Endodermal cell (in vitro differentiated cells): ENCODE measurements around the gene PDCD1. TPM values are rescaled to one million over a fixed set of nuclear protein-coding genes. Genes with fewer than 3 reads are reported as not detected.
"Not testable (repeated sequence)": the region's sequence is repeated elsewhere in the genome, so short reads cannot be mapped to it uniquely, and the experiment has no call there.

Source experiments
- DNase-seq: peaks from one replicate; pipeline ENCODE4 v3.0.0-alpha.2; 2017
- H3K27ac ChIP-seq: 2 replicates; pipeline ENCODE4 v1.5.1; 2013; ENCODE audit warnings: mild to moderate bottlenecking, low read depth, low read length, moderate library complexity
- H3K27me3 ChIP-seq: 2 replicates; pipeline ENCODE4 v1.6.1; 2013; ENCODE audit warnings: mild to moderate bottlenecking, low read length, moderate library complexity; ENCODE audit not compliant: insufficient read depth, control insufficient read depth, poor library complexity, severe bottlenecking
- H3K36me3 ChIP-seq: 2 replicates; pipeline ENCODE4 v1.7.0; 2013; ENCODE audit warnings: mild to moderate bottlenecking, low read length, moderate library complexity; ENCODE audit not compliant: control insufficient read depth, insufficient read depth
- H3K4me1 ChIP-seq: one replicate; pipeline ENCODE4 v1.7.0; 2013; ENCODE audit warnings: low read length; ENCODE audit not compliant: control insufficient read depth, insufficient read depth
- H3K4me3 ChIP-seq: 2 replicates; pipeline ENCODE4 v1.5.1; 2013; ENCODE audit warnings: mild to moderate bottlenecking, low read length, moderate library complexity
- H3K9ac ChIP-seq: 2 replicates; pipeline ENCODE4 v1.6.1; 2013; ENCODE audit warnings: mild to moderate bottlenecking, low read length, moderate library complexity; ENCODE audit not compliant: poor library complexity, severe bottlenecking; ENCODE audit errors: extremely low read depth
- H3K9me3 ChIP-seq: 2 replicates; pipeline ENCODE4 v1.6.1; 2013; ENCODE audit warnings: mild to moderate bottlenecking, low read length, moderate library complexity; ENCODE audit not compliant: control insufficient read depth
- H3K27ac Mint-ChIP-seq: 2 replicates; pipeline ENCODE4 v1.8.0; 2020; ENCODE audit warnings: mixed read lengths
- H3K27me3 Mint-ChIP-seq: 2 replicates; pipeline ENCODE4 v1.8.0; 2021; ENCODE audit warnings: mild to moderate bottlenecking, mixed read lengths; ENCODE audit not compliant: insufficient read depth
- H3K36me3 Mint-ChIP-seq: 2 replicates; pipeline ENCODE4 v1.8.0; 2020; ENCODE audit warnings: low read depth, mixed read lengths
- H3K4me1 Mint-ChIP-seq: 2 replicates; pipeline ENCODE4 v1.8.0; 2020; ENCODE audit warnings: mixed read lengths
- H3K4me3 Mint-ChIP-seq: 2 replicates; pipeline ENCODE4 v1.8.0; 2020; ENCODE audit warnings: mild to moderate bottlenecking, moderate library complexity, mixed read lengths
- H3K9me3 Mint-ChIP-seq: 2 replicates; pipeline ENCODE4 v1.8.0; 2020; ENCODE audit warnings: mild to moderate bottlenecking, mixed read lengths
- CTCF ChIP-seq: fragments of 200-600 bp; sonication (generic); conservative IDR thresholded peaks from 2 replicates; pipeline ENCODE4 v1.5.0; 2021; ENCODE audit warnings: antibody characterized with exemption, mild to moderate bottlenecking
- WGBS, 2 experiments: methylation state at CpG; one replicate each; pipeline versions ENCODE4 v1.1.5 to v1.1.7; 2013; ENCODE audit warnings: missing lambda C conversion rate in 2 of 2, mixed read lengths in 1 of 2; ENCODE audit not compliant: insufficient coverage in 1 of 2, insufficient read length in 1 of 2; 5-methylcytosine and 5-hydroxymethylcytosine counted together
- long read RNA-seq, 4 experiments: library from polyadenylated mRNA in 2 of 4; library from RNA in 1 of 4; library from capped mRNA in 1 of 4; stranded (forward) in 3 of 4; unstranded in 1 of 4; transcript quantifications; one replicate each; pipeline ENCODE4 v2.0.0, GENCODE V29; 2020 to 2021; ENCODE audit warnings: inconsistent platforms in 1 of 4
- polyA plus RNA-seq, 2 experiments: library from polyadenylated mRNA; stranded (reverse); fragments of 50-300 nt; gene quantifications; one replicate each; pipeline ENCODE4 v1.2.3, GENCODE V29; 2013
- total RNA-seq, 2 donors: library from RNA; stranded (reverse); fragmentation: NEBNext Ultra II Directional in 1 of 2; extraction: Animal tissue kit (Norgen Biotek cat#: 25700) in 1 of 2; gene quantifications; 2 replicates in 1 of 2; 3 replicates in 1 of 2; pipeline ENCODE4 v1.2.1, GENCODE V29; 2021

The PDCD1 gene
- under 1 TPM in 1 of 2 donors, not detected in 1; 0.20 TPM for total RNA-seq
- not detected for polyA plus RNA-seq (2013, experiment 1 of 2)
- not detected for polyA plus RNA-seq (2013, experiment 2 of 2)
- long read RNA-seq, experiment 1: 0 reads
- long read RNA-seq, experiment 2: 0 reads
- long read RNA-seq, experiment 3, partial matches to known transcripts: 0 of 2 reads
- long read RNA-seq, experiment 3, other reads (novel, unspliced or antisense): 0 of 2 reads
- long read RNA-seq, experiment 4, partial matches to known transcripts: 0 of 1 reads
- long read RNA-seq, experiment 4, other reads (novel, unspliced or antisense): 0 of 1 reads

- Mint-ChIP-seq H3K4me3 (no peak within 1 kb of the TSS), H3K27me3 (no peaks in the 10 kb centered on the region), H3K36me3 (no peaks in the 10 kb centered on the region), H3K4me1 (no peaks in the 10 kb centered on the region), H3K9me3 (no peaks in the 10 kb centered on the region), H3K27ac (no peak within 1 kb of the TSS)
- peak within 1 kb of the TSS; percentile 44 for H3K27ac ChIP-seq
- H3K27me3 ChIP-seq: no peaks in the 10 kb centered on the region
- H3K4me3 ChIP-seq: no peak within 1 kb of the TSS
- H3K9me3 ChIP-seq: no peaks in the 10 kb centered on the region
- 87% methylated on average over 12 to 25 of the region's 28 CpGs for WGBS, 2 experiments
- H3K9ac ChIP-seq: no peak within 1 kb of the TSS
- H3K36me3 ChIP-seq: no peaks in the 10 kb centered on the region
- TF ChIP-seq CTCF: no peak
- peak; percentile 75 for DNase-seq
- H3K4me1 ChIP-seq: no peaks in the 10 kb centered on the region
These were observed at the start of gene PDCD1 for GRCh38 chr2:241858206-241859016. Gene PDCD1, minus strand, starts transcription at chr2:241858894. Its CDS starts 56 bp downstream, at chr2:241858838.

GRCh38 chr2:241907831-241908230, 49.1 kb upstream of the PDCD1 start:
- H3K4me1 Mint-ChIP-seq, H3K9me3 ChIP-seq, H3K9me3 Mint-ChIP-seq, H3K27me3 Mint-ChIP-seq, H3K27me3 ChIP-seq, H3K4me1 ChIP-seq, DNase-seq, H3K4me3 ChIP-seq, H3K4me3 Mint-ChIP-seq, H3K9ac ChIP-seq, H3K27ac ChIP-seq, H3K36me3 Mint-ChIP-seq, H3K27ac Mint-ChIP-seq, H3K36me3 ChIP-seq: not testable (repeated sequence)
- WGBS, 2 experiments: 93 to 99% methylated on average over 7 of the region's 7 CpGs

GRCh38 chr2:241906826-241907570, 48.3 kb upstream of the PDCD1 start:
- Histone ChIP-seq H3K27ac (no peak overlapping the region), H3K9me3 (no peaks in the 10 kb centered on the region), H3K36me3 (no peaks in the 10 kb centered on the region), H3K9ac (no peak overlapping the region), H3K4me3 (no peak overlapping the region), H3K27me3 (no peaks in the 10 kb centered on the region), H3K4me1 (no peaks in the 10 kb centered on the region)
- H3K27me3 Mint-ChIP-seq: no peaks in the 10 kb centered on the region
- no peak overlapping the region for H3K27ac Mint-ChIP-seq
- peaks cover 3% of the 10 kb centered on the region for H3K9me3 Mint-ChIP-seq
- TF ChIP-seq CTCF: no peak
- no peak for DNase-seq
- no peaks in the 10 kb centered on the region for H3K4me1 Mint-ChIP-seq
- H3K36me3 Mint-ChIP-seq: no peaks in the 10 kb centered on the region
- H3K4me3 Mint-ChIP-seq: no peak overlapping the region
- 94% methylated on average over 13 to 17 of the region's 18 CpGs for WGBS, 2 experiments

GRCh38 chr2:241906378-241906770, 47.7 kb upstream of the PDCD1 start:
- H3K9ac ChIP-seq, H3K4me1 ChIP-seq, H3K4me3 ChIP-seq, H3K27ac ChIP-seq, H3K36me3 ChIP-seq, H3K9me3 ChIP-seq, H3K27ac Mint-ChIP-seq, H3K27me3 Mint-ChIP-seq, H3K9me3 Mint-ChIP-seq, H3K4me3 Mint-ChIP-seq, H3K36me3 Mint-ChIP-seq, DNase-seq, H3K27me3 ChIP-seq, H3K4me1 Mint-ChIP-seq: not testable (repeated sequence)
- 89 to 94% methylated on average over 4 to 5 of the region's 5 CpGs for WGBS, 2 experiments
